Astrocyte (in vitro differentiated cells and primary cell): ENCODE results near the gene MED12L. TPM values are rescaled to one million over a fixed set of nuclear protein-coding genes. Genes with fewer than 3 reads are reported as not detected.

Experiments used
- DNase-seq: peaks from one replicate; pipeline ENCODE4 v3.0.0-alpha.2; 2010; ENCODE audit warnings: low read depth
- FAIRE-seq: peaks from 2 replicates; lab custom pipeline; 2011; peaks lifted over from hg19 to GRCh38; lab: Jason Lieb, UNC
- H2AFZ ChIP-seq: 2 replicates; pipeline ENCODE4 v1.6.0; 2012; ENCODE audit warnings: low read depth, low read length, inconsistent platforms
- H3K27ac ChIP-seq: 2 replicates; pipeline ENCODE4 v1.5.1; 2011; ENCODE audit warnings: low read depth, low read length, inconsistent platforms
- H3K27me3 ChIP-seq: 2 replicates; pipeline ENCODE4 v1.6.0; 2011; ENCODE audit warnings: low read length, inconsistent platforms; ENCODE audit not compliant: insufficient read depth
- H3K36me3 ChIP-seq: 2 replicates; pipeline ENCODE4 v1.5.1; 2011; ENCODE audit warnings: low read length, inconsistent platforms; ENCODE audit not compliant: insufficient read depth
- H3K4me1 ChIP-seq: 2 replicates; pipeline ENCODE4 v1.5.1; 2011; ENCODE audit warnings: low read length, inconsistent platforms; ENCODE audit not compliant: insufficient read depth
- H3K4me2 ChIP-seq: 2 replicates; pipeline ENCODE4 v1.6.0; 2012; ENCODE audit warnings: low read length, inconsistent platforms
- H3K4me3 ChIP-seq: 2 replicates; pipeline ENCODE4 v1.5.1; 2011; ENCODE audit warnings: low read depth, mild to moderate bottlenecking, low read length, inconsistent platforms; ENCODE audit not compliant: insufficient read depth
- H3K79me2 ChIP-seq: 2 replicates; pipeline ENCODE4 v1.6.0; 2012; ENCODE audit warnings: mild to moderate bottlenecking, low read length, inconsistent platforms; ENCODE audit not compliant: insufficient read depth
- H3K9ac ChIP-seq: 2 replicates; pipeline ENCODE4 v1.6.0; 2012; ENCODE audit warnings: mild to moderate bottlenecking, low read length, inconsistent platforms
- H3K9me3 ChIP-seq: 2 replicates; pipeline ENCODE4 v1.5.1; 2012; ENCODE audit warnings: low read depth, mild to moderate bottlenecking, low read length, inconsistent platforms; ENCODE audit not compliant: insufficient read depth
- H4K20me1 ChIP-seq: 2 replicates; pipeline ENCODE4 v1.6.0; 2012; ENCODE audit warnings: low read length, inconsistent platforms; ENCODE audit not compliant: insufficient read depth
- H3K27ac Mint-ChIP-seq: one replicate; pipeline ENCODE4 v1.8.0; 2021; ENCODE audit warnings: mild to moderate bottlenecking, mixed read lengths; ENCODE audit not compliant: unreplicated experiment
- H3K27me3 Mint-ChIP-seq: one replicate; pipeline ENCODE4 v1.8.0; 2021; ENCODE audit warnings: low read depth, mixed read lengths; ENCODE audit not compliant: unreplicated experiment
- H3K36me3 Mint-ChIP-seq: one replicate; pipeline ENCODE4 v1.8.0; 2021; ENCODE audit warnings: low read depth, mixed read lengths; ENCODE audit not compliant: unreplicated experiment
- H3K4me1 Mint-ChIP-seq: one replicate; pipeline ENCODE4 v1.8.0; 2021; ENCODE audit warnings: low read depth, mixed read lengths; ENCODE audit not compliant: unreplicated experiment
- H3K4me3 Mint-ChIP-seq: one replicate; pipeline ENCODE4 v1.8.0; 2021; ENCODE audit warnings: mild to moderate bottlenecking, moderate library complexity, mixed read lengths; ENCODE audit not compliant: unreplicated experiment
- H3K9me3 Mint-ChIP-seq: one replicate; pipeline ENCODE4 v1.8.0; 2021; ENCODE audit warnings: mild to moderate bottlenecking, mixed read lengths; ENCODE audit not compliant: unreplicated experiment
- EZH2 ChIP-seq: IDR thresholded peaks from 2 replicates; pipeline ENCODE4 v1.6.1; 2012; ENCODE audit warnings: mild to moderate bottlenecking, low read length, inconsistent platforms; ENCODE audit not compliant: insufficient read depth
- total RNA-seq: library from RNA; stranded (reverse); gene quantifications from 2 replicates; pipeline ENCODE4 v1.2.1, GENCODE V29; 2021
- TF ChIP-seq, protein P1 (sequence below): IDR thresholded peaks from 2 replicates; pipeline ENCODE4 v1.5.1; 2011; ENCODE audit warnings: low read depth, mild to moderate bottlenecking, inconsistent platforms, low read length, moderate library complexity; ENCODE audit not compliant: insufficient read depth

Gene MED12L
- total RNA-seq, 1 donor from 2014 or later, result 8.2 TPM

- no peak overlapping the region for H3K27ac Mint-ChIP-seq
- Histone ChIP-seq H3K4me1 (no peaks in the 10 kb centered on the region), H3K27me3 (no peaks in the 10 kb centered on the region), H3K9ac (no peak overlapping the region), H3K79me2 (no peaks in the 10 kb centered on the region), H3K9me3 (no peaks in the 10 kb centered on the region), H3K36me3 (no peaks in the 10 kb centered on the region), H3K27ac (no peak overlapping the region), H3K4me2 (no peak overlapping the region), H3K4me3 (no peak overlapping the region), H2AFZ (no peak overlapping the region), H4K20me1 (no peaks in the 10 kb centered on the region)
- H3K4me1 Mint-ChIP-seq, result peaks cover 6% of the 10 kb centered on the region
- H3K4me3 Mint-ChIP-seq, result no peak overlapping the region
- DNase-seq (no peak), FAIRE-seq (no peak)
- no peaks in the 10 kb centered on the region for H3K9me3 Mint-ChIP-seq
- no peaks in the 10 kb centered on the region for H3K36me3 Mint-ChIP-seq
- H3K27me3 Mint-ChIP-seq, result no peaks in the 10 kb centered on the region
- TF ChIP-seq, protein P1, sequence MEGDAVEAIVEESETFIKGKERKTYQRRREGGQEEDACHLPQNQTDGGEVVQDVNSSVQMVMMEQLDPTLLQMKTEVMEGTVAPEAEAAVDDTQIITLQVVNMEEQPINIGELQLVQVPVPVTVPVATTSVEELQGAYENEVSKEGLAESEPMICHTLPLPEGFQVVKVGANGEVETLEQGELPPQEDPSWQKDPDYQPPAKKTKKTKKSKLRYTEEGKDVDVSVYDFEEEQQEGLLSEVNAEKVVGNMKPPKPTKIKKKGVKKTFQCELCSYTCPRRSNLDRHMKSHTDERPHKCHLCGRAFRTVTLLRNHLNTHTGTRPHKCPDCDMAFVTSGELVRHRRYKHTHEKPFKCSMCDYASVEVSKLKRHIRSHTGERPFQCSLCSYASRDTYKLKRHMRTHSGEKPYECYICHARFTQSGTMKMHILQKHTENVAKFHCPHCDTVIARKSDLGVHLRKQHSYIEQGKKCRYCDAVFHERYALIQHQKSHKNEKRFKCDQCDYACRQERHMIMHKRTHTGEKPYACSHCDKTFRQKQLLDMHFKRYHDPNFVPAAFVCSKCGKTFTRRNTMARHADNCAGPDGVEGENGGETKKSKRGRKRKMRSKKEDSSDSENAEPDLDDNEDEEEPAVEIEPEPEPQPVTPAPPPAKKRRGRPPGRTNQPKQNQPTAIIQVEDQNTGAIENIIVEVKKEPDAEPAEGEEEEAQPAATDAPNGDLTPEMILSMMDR, result no peak
- no peak for TF ChIP-seq EZH2
These were observed 298.5 kb downstream of the MED12L start for GRCh38 chr3:151383956-151384355.

- Histone ChIP-seq H3K36me3 (no peaks in the 10 kb centered on the region), H3K9me3 (no peaks in the 10 kb centered on the region), H3K4me2 (no peak within 1 kb of the TSS), H3K4me1 (no peaks in the 10 kb centered on the region), H3K79me2 (no peaks in the 10 kb centered on the region), H2AFZ (no peak within 1 kb of the TSS), H3K9ac (no peak within 1 kb of the TSS), H4K20me1 (no peaks in the 10 kb centered on the region), H3K4me3 (no peak within 1 kb of the TSS), H3K27ac (no peak within 1 kb of the TSS), H3K27me3 (no peaks in the 10 kb centered on the region)
- H3K27me3 Mint-ChIP-seq, result no peaks in the 10 kb centered on the region
- H3K4me1 Mint-ChIP-seq, result peaks cover 6% of the 10 kb centered on the region
- H3K36me3 Mint-ChIP-seq, result no peaks in the 10 kb centered on the region
- H3K4me3 Mint-ChIP-seq, result no peak within 1 kb of the TSS
- no peak for DNase-seq
- no peaks in the 10 kb centered on the region for H3K9me3 Mint-ChIP-seq
- no peak within 1 kb of the TSS for H3K27ac Mint-ChIP-seq
- TF ChIP-seq, protein P1, result no peak
- no peak for TF ChIP-seq EZH2
- no peak for FAIRE-seq
These were observed 299.3 kb downstream of the MED12L start, which contains the start of gene P2RY12 for GRCh38 chr3:151384741-151385174. P2RY12 (minus strand) TSS chr3:151384753; CDS start chr3:151338845, 45,908 bp downstream.

DNA sequence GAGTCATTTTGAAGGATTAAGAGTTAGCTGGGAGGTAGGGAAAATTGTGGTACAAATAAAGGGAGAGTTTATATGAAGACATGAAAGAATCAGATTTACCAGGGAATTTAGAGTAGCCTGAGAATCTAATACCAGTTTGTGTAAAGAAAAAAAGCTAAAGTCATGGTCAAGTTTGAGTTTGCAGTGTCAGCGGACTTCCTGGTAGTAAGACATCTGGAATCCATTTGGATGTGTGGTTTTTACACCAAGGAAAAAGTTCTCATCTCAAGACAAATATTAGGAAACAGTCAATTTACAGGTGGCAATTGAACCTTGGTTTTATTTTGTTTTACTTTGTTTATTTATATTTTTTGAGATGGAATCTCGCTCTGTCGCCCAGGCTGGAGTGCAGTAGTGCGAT lies 300.6 kb downstream of the MED12L start:
- no peaks in the 10 kb centered on the region for H3K36me3 ChIP-seq
- no peak overlapping the region for H2AFZ ChIP-seq
- Mint-ChIP-seq H3K4me3 (no peak overlapping the region), H3K4me1 (peaks cover 6% of the 10 kb centered on the region), H3K27me3 (no peaks in the 10 kb centered on the region), H3K9me3 (no peaks in the 10 kb centered on the region), H3K36me3 (no peaks in the 10 kb centered on the region), H3K27ac (no peak overlapping the region)
- no peak overlapping the region for H3K4me3 ChIP-seq
- H3K79me2 ChIP-seq, result no peaks in the 10 kb centered on the region
- H3K9ac ChIP-seq, result no peak overlapping the region
- no peaks in the 10 kb centered on the region for H4K20me1 ChIP-seq
- no peaks in the 10 kb centered on the region for H3K27me3 ChIP-seq
- no peaks in the 10 kb centered on the region for H3K9me3 ChIP-seq
- H3K27ac ChIP-seq, result no peak overlapping the region
- TF ChIP-seq, protein P1, result no peak
- no peak for TF ChIP-seq EZH2
- H3K4me2 ChIP-seq, result no peak overlapping the region
- DNase-seq (no peak), FAIRE-seq (no peak)
- no peaks in the 10 kb centered on the region for H3K4me1 ChIP-seq
